ENCODE results near the gene SHMT2.

GRCh38 chr12:57207731-57208630, 21.5 kb upstream of the SHMT2 start:
- TF ChIP-seq ZNF76 (CRISPR knock-in tag; IDR thresholded peaks at IDR 0.05; ENCODE audit: borderline replicate concordance) (no peak), EZH2 (IDR thresholded peaks at IDR 0.05; ENCODE audit: borderline replicate concordance, low read depth, low read length) (no peak), ZBTB7A (IDR thresholded peaks at IDR 0.05; ENCODE audit: borderline replicate concordance, control insufficient read depth, low read depth, low read length) (no peak), UBTF (IDR thresholded peaks at IDR 0.05; ENCODE audit: borderline replicate concordance in 1 of 2, low read depth in 2 of 2, low read length in 2 of 2) (no peak), HDAC2 (IDR thresholded peaks at IDR 0.05) (no peak), POLR2G (IDR thresholded peaks at IDR 0.05; ENCODE audit: low read depth, low read length) (no peak), CTCF (IDR thresholded peaks at IDR 0.05 in 2 of 3, conservative IDR thresholded peaks at IDR 0.05 in 1 of 3; ENCODE audit: insufficient read depth in 2 of 3, low read depth in 1 of 3, low read length in 3 of 3) (no peak), ATF4 (CRISPR knock-in tag; IDR thresholded peaks at IDR 0.05) (no peak), NR3C1 (CRISPR knock-in tag; IDR thresholded peaks at IDR 0.05) (no peak)

All from K562 (cell line).